A673 (cell line): ENCODE measurements around the gene VAMP2. TPM values are rescaled to one million over a fixed set of nuclear protein-coding genes. Genes with fewer than 3 reads are reported as not detected.

Source experiments
- BruUV-seq: library from RNA; stranded (reverse); fragments of 400-500 nt; replicated peaks from 2 replicates; lab custom pipeline; 2021; lab: Mats Ljungman, UMichigan
- CTCF ChIA-PET: fragments of 300-600 bp; sonication (Branson Sonifier 250); formaldehyde crosslinking; loops from one replicate; lab custom pipeline; 2022; ENCODE audit warnings: antibody characterized with exemption; lab: Charles Lee
- POLR2A ChIA-PET: fragments of 300-600 bp; sonication (Branson Sonifier 250); formaldehyde crosslinking; loops from one replicate; lab custom pipeline; 2022; ENCODE audit warnings: antibody characterized with exemption; ENCODE audit not compliant: low non-redundant PET; lab: Charles Lee
- DNase-seq: peaks from one replicate; pipeline ENCODE4 v3.0.0-alpha.2; 2015; ENCODE audit warnings: low spot score
- H3K27ac ChIP-seq: fragments of 200-600 bp; sonication (generic); 2 replicates; pipeline ENCODE4 v1.5.1; 2016; ENCODE audit warnings: mixed run types, low read depth, mild to moderate bottlenecking, mixed read lengths, antibody characterized with exemption, low read length; ENCODE audit not compliant: poor library complexity, severe bottlenecking
- H3K27me3 ChIP-seq: fragments of 200-600 bp; sonication (generic); replicated peaks from 2 replicates; pipeline ENCODE4 v1.6.1; 2017; ENCODE audit warnings: mixed run types, low read depth, mild to moderate bottlenecking, mixed read lengths, antibody characterized with exemption, low read length; ENCODE audit not compliant: insufficient read depth, poor library complexity
- H3K36me3 ChIP-seq: fragments of 200-600 bp; sonication (generic); 2 replicates; pipeline ENCODE4 v1.6.1; 2016; ENCODE audit warnings: mixed run types, mild to moderate bottlenecking, mixed read lengths, antibody characterized with exemption, low read length; ENCODE audit not compliant: insufficient read depth, poor library complexity, severe bottlenecking
- H3K4me1 ChIP-seq: fragments of 200-600 bp; sonication (generic); 2 replicates; pipeline ENCODE4 v1.6.1; 2017; ENCODE audit warnings: mixed run types, mild to moderate bottlenecking, mixed read lengths, antibody characterized with exemption, low read length; ENCODE audit not compliant: insufficient read depth, poor library complexity, severe bottlenecking
- H3K4me3 ChIP-seq: fragments of 200-600 bp; sonication (generic); 2 replicates; pipeline ENCODE4 v1.5.1; 2016; ENCODE audit warnings: low read depth, mixed run types, mild to moderate bottlenecking, mixed read lengths, low read length; ENCODE audit not compliant: poor library complexity, severe bottlenecking
- H3K9me3 ChIP-seq: fragments of 200-600 bp; sonication (generic); 2 replicates; pipeline ENCODE4 v1.6.1; 2016; ENCODE audit warnings: mixed run types, low read depth, mild to moderate bottlenecking, mixed read lengths, antibody characterized with exemption, low read length; ENCODE audit not compliant: poor library complexity, severe bottlenecking
- CTCF ChIP-seq: fragments of 300-800, 200-600 bp; sonication (generic); conservative IDR thresholded peaks from 2 replicates; pipeline ENCODE4 v1.5.1; 2017; ENCODE audit warnings: low read depth, mild to moderate bottlenecking, antibody characterized with exemption, low read length, moderate library complexity, mixed read lengths
- EZH2 ChIP-seq: fragments of 200-600 bp; sonication (generic); IDR thresholded peaks from 2 replicates; pipeline ENCODE4 v1.6.1; 2017; ENCODE audit warnings: borderline replicate concordance, low read depth, mild to moderate bottlenecking, mixed read lengths, antibody characterized with exemption, low read length; ENCODE audit not compliant: poor library complexity, severe bottlenecking
- intact Hi-C: fragments of 100-400 bp; cut with micrococcal nuclease; formaldehyde crosslinking; loops from one replicate; pipeline ENCODE4 v1.10.0; 2022; ENCODE audit not compliant: unreplicated experiment
- microRNA-seq: library from miRNA; unstranded; fragments of <30 nt; microRNA quantifications from one replicate; pipeline ENCODE4 v1.2.0, GENCODE V29; 2021
- total RNA-seq: library from RNA; stranded (reverse); gene quantifications from 2 replicates; pipeline ENCODE4 v1.2.3, GENCODE V29; 2021

VAMP2 gene
- total RNA-seq, 1 experiment from 2014 or later: 41.3 TPM

- H3K4me3 ChIP-seq: peak overlapping the region; percentile 46
Measured at GRCh38 chr17:8110456-8110804, 52.3 kb downstream of the VAMP2 start.

GRCh38 chr17:8109661-8110455 is 52.9 kb downstream of the VAMP2 start:
- intact Hi-C loops: no loop called here
- peak; percentile 55 for DNase-seq
- Histone ChIP-seq H3K4me1 (peaks cover 5% of the 10 kb centered on the region), H3K36me3 (no peaks in the 10 kb centered on the region), H3K27me3 (no peaks in the 10 kb centered on the region), H3K9me3 (no peaks in the 10 kb centered on the region), H3K4me3 (peak overlapping the region; percentile 46), H3K27ac (no peak overlapping the region)
- BruUV-seq: no TSS peak
- ChIA-PET POLR2A (no interaction called here), CTCF (interaction anchor here (1.1 kb wide), 1 partner anchor 35 kb away, joined by 5 read pairs; no protein-coding TSS in a partner anchor)
- TF ChIP-seq CTCF (peak; percentile 97), EZH2 (no peak)

More at GRCh38 chr17:8110456-8110804, 52.3 kb downstream of the VAMP2 start:
- intact Hi-C loops: no loop called here
- ChIA-PET POLR2A (no interaction called here), CTCF (no interaction called here)
- Histone ChIP-seq H3K9me3 (no peaks in the 10 kb centered on the region), H3K4me1 (peaks cover 5% of the 10 kb centered on the region), H3K27me3 (no peaks in the 10 kb centered on the region), H3K27ac (no peak overlapping the region), H3K36me3 (no peaks in the 10 kb centered on the region)
- BruUV-seq: no TSS peak
- no peak for DNase-seq
- TF ChIP-seq CTCF: no peak
- TF ChIP-seq EZH2: no peak

Small RNA genes lying within 50 kb of the gene (microRNA-seq; reads per million reads assigned to microRNA genes)
- gene MIR4521: 679 reads per million, percentile 77 among the genes with 10 or more reads in this experiment
- not detected for gene MIR6883

Other genes starting within 250 kb of the VAMP2 start
- gene RNF227, start 246.7 kb downstream of the VAMP2 start, total RNA-seq: 0.83 and 1.1 TPM in 2 replicates
- gene KCNAB3, start 233.1 kb downstream of the VAMP2 start, total RNA-seq: 24.8 and 32.4 TPM in 2 replicates
- 111 and 140 TPM in 2 replicates for gene TRAPPC1, start 231.0 kb downstream of the VAMP2 start, total RNA-seq
- 72.3 and 79.9 TPM in 2 replicates for gene CNTROB, start 230.7 kb downstream of the VAMP2 start, total RNA-seq
- not detected in 2 replicates for gene GUCY2D, start 160.3 kb downstream of the VAMP2 start, total RNA-seq
- 0.17 and 0.30 TPM in 2 replicates for gene ALOX15B, start 123.9 kb downstream of the VAMP2 start, total RNA-seq
- 0.39 TPM in 1 of 2 replicates, not detected in the other for gene ALOX12B, start 75.2 kb downstream of the VAMP2 start, total RNA-seq
- gene ALOXE3, start 44.4 kb downstream of the VAMP2 start, total RNA-seq: not detected in 2 replicates
- 1.7 and 3.9 TPM in 2 replicates for gene HES7, start 38.8 kb downstream of the VAMP2 start, total RNA-seq
- gene PER1, start 10.5 kb downstream of the VAMP2 start, total RNA-seq: 47.1 and 50.0 TPM in 2 replicates
- gene TMEM107, start 13.4 kb upstream of the VAMP2 start, total RNA-seq: 19.4 and 25.3 TPM in 2 replicates
- 3.7 TPM in 2 replicates for gene BORCS6, start 27.2 kb upstream of the VAMP2 start, total RNA-seq
- 209 and 230 TPM in 2 replicates for gene AURKB, start 47.6 kb upstream of the VAMP2 start, total RNA-seq
- 40.0 and 40.3 TPM in 2 replicates for gene CTC1, start 85.1 kb upstream of the VAMP2 start, total RNA-seq
- 163 and 165 TPM in 2 replicates for gene PFAS, start 86.3 kb upstream of the VAMP2 start, total RNA-seq
- gene RANGRF, start 125.7 kb upstream of the VAMP2 start, total RNA-seq: 26.8 and 33.6 TPM in 2 replicates
- gene SLC25A35, start 132.5 kb upstream of the VAMP2 start, total RNA-seq: 1.3 and 2.0 TPM in 2 replicates
- not detected in 2 replicates for gene ARHGEF15, start 147.3 kb upstream of the VAMP2 start, total RNA-seq
- not detected in 2 replicates for gene ODF4, start 176.9 kb upstream of the VAMP2 start, total RNA-seq
- gene RPL26, start 220.2 kb upstream of the VAMP2 start, total RNA-seq: 1,604 and 1,668 TPM in 2 replicates
- gene RNF222, start 234.9 kb upstream of the VAMP2 start, total RNA-seq: not detected in 2 replicates